Activated CD8-positive, alpha-beta memory T cell treated with anti-CD3 and anti-CD28 coated beads for 48 hours (primary cell): ENCODE measurements around the gene PCSK4.
"Not testable (repeated sequence)": the region's sequence is repeated elsewhere in the genome, so short reads cannot be mapped to it uniquely, and the experiment has no call there.

Source experiments
- DNase-seq, 3 experiments: peaks; one replicate each; pipeline ENCODE4 v3.0.0-alpha.2; 2020; ENCODE audit warnings: low read depth in 2 of 3, low spot score in 2 of 3

The PCSK4 gene

GRCh38 chr19:1489463-1490310 lies 463 bp downstream of the PCSK4 start:
- DNase-seq, result no peak

- DNase-seq, result no peak
Observed at GRCh38 chr19:1488282-1488601, 1.9 kb downstream of the PCSK4 start.

GRCh38 chr19:1487576-1488281 lies 2.4 kb downstream of the PCSK4 start:
- no peak for DNase-seq

- no peak for DNase-seq
Observed at GRCh38 chr19:1486720-1487575, 3.2 kb downstream of the PCSK4 start.

- DNase-seq, result no peak
Observed at GRCh38 chr19:1483979-1484428, 6.1 kb downstream of the PCSK4 start.

GRCh38 chr19:1483131-1483978 lies 6.8 kb downstream of the PCSK4 start:
- no peak for DNase-seq

- no peak for DNase-seq
Observed at GRCh38 chr19:1482361-1483130, 7.6 kb downstream of the PCSK4 start.

GRCh38 chr19:1481893-1482360 lies 8.2 kb downstream of the PCSK4 start:
- no peak for DNase-seq

GRCh38 chr19:1481224-1481892 lies 8.8 kb downstream of the PCSK4 start:
- no peak for DNase-seq

GRCh38 chr19:1478934-1479707 lies 11.0 kb downstream of the PCSK4 start, which contains the start of gene C19orf25:
Gene C19orf25, minus strand, starts transcription at chr19:1479215. Its CDS starts 312 bp downstream, at chr19:1478903.
- peak; percentile 79 to 87 (median 86) for DNase-seq

- not testable (repeated sequence) for DNase-seq
Observed at GRCh38 chr19:1477056-1477455, 13.1 kb downstream of the PCSK4 start.

- no peak for DNase-seq
Observed at GRCh38 chr19:1475751-1476437, 14.3 kb downstream of the PCSK4 start.

- no peak for DNase-seq
Observed at GRCh38 chr19:1474765-1475351, 15.3 kb downstream of the PCSK4 start.

- no peak for DNase-seq
Observed at GRCh38 chr19:1474011-1474764, 16.0 kb downstream of the PCSK4 start.

GRCh38 chr19:1473085-1473851 lies 16.9 kb downstream of the PCSK4 start:
- DNase-seq, result no peak
